SK-N-SH treated with all-trans-retinoic acid at 6 μM for 48 hours (cell line): ENCODE results near the gene ARL11.

Source experiments
- ARNTL ChIP-seq: fragments of 450-650 bp; formaldehyde crosslinking; IDR thresholded peaks from 2 replicates; pipeline ENCODE4 v1.5.0; 2020; ENCODE audit warnings: low read depth, mild to moderate bottlenecking, moderate library complexity, borderline replicate concordance
- BACH2 ChIP-seq: fragments of 250-450 bp; sonication (Bioruptor Pico); IDR thresholded peaks from 2 replicates; pipeline ENCODE4 v1.9.0; 2021; ENCODE audit warnings: mild to moderate bottlenecking, borderline replicate concordance
- CSDC2 ChIP-seq: fragments of 250-450 bp; sonication (Bioruptor Pico); IDR thresholded peaks from 2 replicates; pipeline ENCODE4 v1.5.0; 2020; ENCODE audit warnings: mild to moderate bottlenecking, moderate library complexity
- CSRNP3 ChIP-seq: fragments of 250-450 bp; sonication (Bioruptor Pico); IDR thresholded peaks from 2 replicates; pipeline ENCODE4 v1.5.1; 2021; ENCODE audit warnings: mild to moderate bottlenecking, moderate library complexity
- OSR1 ChIP-seq: fragments of 250-450 bp; sonication (Bioruptor Pico); IDR thresholded peaks from 2 replicates; pipeline ENCODE4 v1.8.0; 2022; ENCODE audit warnings: moderate library complexity, mild to moderate bottlenecking, inconsistent platforms
- PATZ1 ChIP-seq: fragments of 250-450 bp; sonication (Bioruptor Pico); IDR thresholded peaks from 2 replicates; pipeline ENCODE4 v1.8.0; 2020; ENCODE audit warnings: mild to moderate bottlenecking, moderate library complexity, borderline replicate concordance
- POU6F1 ChIP-seq: fragments of 250-450 bp; sonication (Bioruptor Pico); IDR thresholded peaks from 2 replicates; pipeline ENCODE4 v1.8.0; 2021; ENCODE audit warnings: low read depth, mild to moderate bottlenecking, moderate library complexity, borderline replicate concordance
- RARB ChIP-seq: fragments of 250-450 bp; sonication (Bioruptor Pico); IDR thresholded peaks from 2 replicates; pipeline ENCODE4 v1.8.0; 2021; ENCODE audit warnings: mild to moderate bottlenecking, moderate library complexity
- SNAI2 ChIP-seq: fragments of 250-450 bp; sonication (Bioruptor Pico); IDR thresholded peaks from 2 replicates; pipeline ENCODE4 v1.5.0; 2020; ENCODE audit warnings: mild to moderate bottlenecking, moderate library complexity
- TCF4 ChIP-seq: fragments of 250-450 bp; sonication (Bioruptor Pico); IDR thresholded peaks from 2 replicates; pipeline ENCODE4 v1.8.0; 2021; ENCODE audit warnings: mild to moderate bottlenecking, moderate library complexity, borderline replicate concordance
- ZC3H10 ChIP-seq: fragments of 250-450 bp; sonication (Bioruptor Pico); IDR thresholded peaks from 2 replicates; pipeline ENCODE4 v1.5.1; 2021; ENCODE audit warnings: mild to moderate bottlenecking, moderate library complexity
- ZFP3 ChIP-seq: fragments of 250-450 bp; sonication (Bioruptor Pico); IDR thresholded peaks from 2 replicates; pipeline ENCODE4 v1.5.0; 2020; ENCODE audit warnings: mild to moderate bottlenecking, moderate library complexity
- ZNF70 ChIP-seq: fragments of 450-650 bp; formaldehyde crosslinking; IDR thresholded peaks from 2 replicates; pipeline ENCODE4 v1.5.0; 2020; ENCODE audit warnings: mild to moderate bottlenecking, moderate library complexity

- TF ChIP-seq ZFP3 (CRISPR knock-in tag) (no peak), ARNTL (CRISPR knock-in tag) (no peak), CSRNP3 (no peak), PATZ1 (CRISPR knock-in tag) (no peak), ZNF70 (no peak), POU6F1 (CRISPR knock-in tag) (no peak), ZC3H10 (CRISPR knock-in tag) (no peak), SNAI2 (no peak), RARB (CRISPR knock-in tag) (no peak), TCF4 (CRISPR knock-in tag) (no peak), CSDC2 (CRISPR knock-in tag) (no peak), OSR1 (CRISPR knock-in tag) (no peak), BACH2 (no peak)
Observed at GRCh38 chr13:49652355-49653305, 24.3 kb downstream of the ARL11 start.
